Transverse colon (tissue), 4 donors: ENCODE data around the gene POU6F1.
"Not testable (repeated sequence)": the region's sequence is repeated elsewhere in the genome, so short reads cannot be mapped to it uniquely, and the experiment has no call there.

Source experiments
- POLR2A ChIP-seq: fragments of 450-650 bp; IDR thresholded peaks from one replicate; pipeline ENCODE4 v1.6.1; 2016; ENCODE audit warnings: antibody characterized with exemption, mild to moderate bottlenecking, moderate library complexity
- POLR2AphosphoS5 ChIP-seq, 3 donors: sonication (generic); formaldehyde crosslinking; IDR thresholded peaks; one replicate each; pipeline ENCODE4 v1.6.1; 2016; ENCODE audit warnings: antibody characterized with exemption in 3 of 3
- TF ChIP-seq, protein P1 (sequence below), 5 experiments: fragments of 200-600 bp in 3 of 5; fragments of 450-650 bp in 2 of 5; sonication (generic) in 3 of 5; IDR thresholded peaks; 1 replicate in 2 of 5; 2 replicates in 3 of 5; pipeline ENCODE4 v1.5.1; 2016 to 2017; ENCODE audit warnings: antibody characterized with exemption in 5 of 5, inconsistent platforms in 3 of 5, mild to moderate bottlenecking in 2 of 5, moderate library complexity in 1 of 5

DNA sequence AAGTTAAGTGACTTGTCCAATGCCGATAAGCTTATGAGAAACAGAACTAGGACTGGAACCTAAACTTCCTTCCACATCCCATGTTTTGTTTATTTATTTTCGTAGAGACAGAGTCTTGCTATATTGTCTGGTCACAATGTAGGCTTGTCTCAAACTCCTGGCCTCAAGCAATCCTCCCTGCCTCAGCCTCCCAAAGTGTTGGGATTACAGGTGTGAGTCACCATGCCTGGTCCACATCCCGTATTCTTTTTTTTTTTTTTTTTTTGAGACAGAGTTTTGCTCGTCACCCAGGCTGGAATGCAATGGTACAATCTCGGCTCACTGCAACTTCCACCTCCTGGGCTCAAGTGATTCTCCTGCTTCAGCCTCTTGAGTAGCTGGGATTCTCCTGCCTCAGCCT lies 9.2 kb upstream of the POU6F1 start:
- TF ChIP-seq, protein P1, sequence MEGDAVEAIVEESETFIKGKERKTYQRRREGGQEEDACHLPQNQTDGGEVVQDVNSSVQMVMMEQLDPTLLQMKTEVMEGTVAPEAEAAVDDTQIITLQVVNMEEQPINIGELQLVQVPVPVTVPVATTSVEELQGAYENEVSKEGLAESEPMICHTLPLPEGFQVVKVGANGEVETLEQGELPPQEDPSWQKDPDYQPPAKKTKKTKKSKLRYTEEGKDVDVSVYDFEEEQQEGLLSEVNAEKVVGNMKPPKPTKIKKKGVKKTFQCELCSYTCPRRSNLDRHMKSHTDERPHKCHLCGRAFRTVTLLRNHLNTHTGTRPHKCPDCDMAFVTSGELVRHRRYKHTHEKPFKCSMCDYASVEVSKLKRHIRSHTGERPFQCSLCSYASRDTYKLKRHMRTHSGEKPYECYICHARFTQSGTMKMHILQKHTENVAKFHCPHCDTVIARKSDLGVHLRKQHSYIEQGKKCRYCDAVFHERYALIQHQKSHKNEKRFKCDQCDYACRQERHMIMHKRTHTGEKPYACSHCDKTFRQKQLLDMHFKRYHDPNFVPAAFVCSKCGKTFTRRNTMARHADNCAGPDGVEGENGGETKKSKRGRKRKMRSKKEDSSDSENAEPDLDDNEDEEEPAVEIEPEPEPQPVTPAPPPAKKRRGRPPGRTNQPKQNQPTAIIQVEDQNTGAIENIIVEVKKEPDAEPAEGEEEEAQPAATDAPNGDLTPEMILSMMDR (IDR thresholded peaks at IDR 0.05) = not testable (repeated sequence)
- not testable (repeated sequence) for TF ChIP-seq POLR2A; POLR2AphosphoS5 (IDR thresholded peaks at IDR 0.05)
